VCaP (cell line): Measurements from ENCODE around the gene ICA1.

Source experiments
- H3K27ac ChIP-seq: fragments of 450-650 bp; 2 replicates; pipeline ENCODE4 v1.5.1; 2017
- TF ChIP-seq, protein P1 (sequence below): fragments of 450-650 bp; conservative IDR thresholded peaks from 2 replicates; pipeline ENCODE4 v1.5.1; 2017; ENCODE audit warnings: mild to moderate bottlenecking, moderate library complexity

ICA1 gene

GRCh38 chr7:8295638-8296361 is 33.8 kb upstream of the ICA1 start:
- TF ChIP-seq, protein P1, sequence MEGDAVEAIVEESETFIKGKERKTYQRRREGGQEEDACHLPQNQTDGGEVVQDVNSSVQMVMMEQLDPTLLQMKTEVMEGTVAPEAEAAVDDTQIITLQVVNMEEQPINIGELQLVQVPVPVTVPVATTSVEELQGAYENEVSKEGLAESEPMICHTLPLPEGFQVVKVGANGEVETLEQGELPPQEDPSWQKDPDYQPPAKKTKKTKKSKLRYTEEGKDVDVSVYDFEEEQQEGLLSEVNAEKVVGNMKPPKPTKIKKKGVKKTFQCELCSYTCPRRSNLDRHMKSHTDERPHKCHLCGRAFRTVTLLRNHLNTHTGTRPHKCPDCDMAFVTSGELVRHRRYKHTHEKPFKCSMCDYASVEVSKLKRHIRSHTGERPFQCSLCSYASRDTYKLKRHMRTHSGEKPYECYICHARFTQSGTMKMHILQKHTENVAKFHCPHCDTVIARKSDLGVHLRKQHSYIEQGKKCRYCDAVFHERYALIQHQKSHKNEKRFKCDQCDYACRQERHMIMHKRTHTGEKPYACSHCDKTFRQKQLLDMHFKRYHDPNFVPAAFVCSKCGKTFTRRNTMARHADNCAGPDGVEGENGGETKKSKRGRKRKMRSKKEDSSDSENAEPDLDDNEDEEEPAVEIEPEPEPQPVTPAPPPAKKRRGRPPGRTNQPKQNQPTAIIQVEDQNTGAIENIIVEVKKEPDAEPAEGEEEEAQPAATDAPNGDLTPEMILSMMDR, result peak; percentile 84

GRCh38 chr7:8291397-8292141 is 29.6 kb upstream of the ICA1 start:
- TF ChIP-seq, protein P1, result no peak
- peak overlapping the region; percentile 83 for H3K27ac ChIP-seq

More at GRCh38 chr7:8295638-8296361, 33.8 kb upstream of the ICA1 start:
- H3K27ac ChIP-seq, result peak overlapping the region; percentile 69

DNA sequence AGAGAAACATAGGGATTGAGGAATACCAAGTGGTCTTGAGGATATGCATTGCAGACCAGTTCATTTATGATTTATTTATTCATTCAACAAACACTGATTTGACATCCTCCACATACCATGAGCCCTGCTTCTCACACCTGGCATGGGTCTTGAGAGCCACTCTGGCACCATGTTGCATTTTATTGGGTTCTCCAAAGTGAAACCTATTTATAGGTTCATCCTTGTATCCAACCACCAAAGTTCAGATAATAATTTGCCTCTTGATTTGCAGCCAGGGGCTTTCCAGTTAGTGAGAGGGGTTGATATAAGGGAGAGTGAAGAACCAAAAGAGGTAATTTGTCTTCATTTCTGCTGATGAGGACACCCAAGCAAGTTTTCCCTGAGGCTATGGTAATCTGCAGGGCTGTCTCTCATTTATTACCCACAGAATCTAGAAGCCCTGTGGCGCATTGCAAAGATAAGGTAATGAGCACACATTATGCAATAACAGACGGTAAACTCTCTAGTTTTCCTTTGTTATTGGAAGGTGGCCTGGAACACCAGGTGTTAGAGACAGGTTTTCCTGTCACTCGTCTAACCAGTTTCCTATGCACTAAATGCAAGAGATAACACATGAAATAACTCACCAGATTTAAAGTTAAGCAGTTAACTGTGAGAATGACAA is 28.8 kb upstream of the ICA1 start:
- TF ChIP-seq, protein P1, result no peak
- H3K27ac ChIP-seq, result peak overlapping the region; percentile 83

DNA sequence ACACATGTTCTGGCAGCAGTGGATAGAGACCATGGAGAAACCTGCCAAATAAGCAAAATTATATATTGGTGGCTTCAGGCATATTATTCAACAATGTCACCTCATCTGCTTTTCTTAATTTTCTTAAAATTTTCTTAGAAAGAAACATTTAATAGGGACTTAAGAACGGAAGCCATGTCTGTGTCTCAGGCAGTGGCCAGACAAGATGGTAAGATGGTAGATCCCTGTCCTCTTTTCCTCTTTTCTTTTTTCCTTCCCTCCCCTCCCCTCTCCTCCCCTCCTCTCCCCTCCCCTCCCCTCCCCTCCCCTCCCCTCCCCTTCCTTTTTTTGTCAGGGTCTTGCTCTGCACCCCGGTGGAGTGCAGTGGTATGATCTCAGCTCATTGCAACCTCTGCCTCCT is 24.2 kb upstream of the ICA1 start:
- H3K27ac ChIP-seq, result peak overlapping the region; percentile 70
- TF ChIP-seq, protein P1, result no peak

GRCh38 chr7:8285155-8285554 is 23.2 kb upstream of the ICA1 start:
- H3K27ac ChIP-seq, result peak overlapping the region; percentile 70
- TF ChIP-seq, protein P1, result no peak

GRCh38 chr7:8284606-8285005 is 22.6 kb upstream of the ICA1 start:
- peak overlapping the region; percentile 70 for H3K27ac ChIP-seq

More at GRCh38 chr7:8284606-8285005, 22.6 kb upstream of the ICA1 start:
- TF ChIP-seq, protein P1, result no peak
